HG02885 (cell line): ENCODE measurements around the gene MOCOS.

Experiments used
- ATAC-seq: cut with Tn5 transposase; IDR thresholded peaks from one replicate; pipeline ENCODE4 v1.9.1; 2021; ENCODE audit warnings: mild to moderate bottlenecking; ENCODE audit not compliant: unreplicated experiment, poor library complexity

Gene MOCOS

GRCh38 chr18:36177913-36178312 is 9.4 kb upstream of the MOCOS start:
- no peak for ATAC-seq

GRCh38 chr18:36179562-36180355 is 7.5 kb upstream of the MOCOS start:
- no peak for ATAC-seq

- no peak for ATAC-seq
These were observed 5.9 kb upstream of the MOCOS start for GRCh38 chr18:36181441-36181840.

- no peak for ATAC-seq
These were observed 5.3 kb upstream of the MOCOS start for GRCh38 chr18:36181898-36182506.

DNA sequence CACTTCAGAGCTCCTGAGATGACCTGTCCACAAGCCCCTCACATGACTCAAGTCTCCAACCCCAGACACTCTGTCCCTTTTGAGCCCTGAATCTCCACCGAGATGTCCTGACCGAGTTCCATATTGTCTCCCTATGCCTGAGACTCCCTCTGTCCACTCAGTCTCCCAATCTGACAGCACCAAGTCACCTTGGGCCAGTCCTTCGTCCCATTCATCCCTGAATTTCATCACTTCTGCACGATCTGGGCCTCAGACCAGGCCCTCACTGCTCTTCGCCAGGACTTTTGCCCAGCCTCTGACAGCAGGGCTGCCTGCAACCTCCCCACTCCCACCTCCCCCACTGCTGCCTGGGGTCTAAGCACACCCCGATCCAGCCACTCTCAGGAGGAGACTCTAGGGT is 4.3 kb upstream of the MOCOS start:
- no peak for ATAC-seq

GRCh38 chr18:36183987-36184386 is 3.3 kb upstream of the MOCOS start:
- ATAC-seq, result no peak

DNA sequence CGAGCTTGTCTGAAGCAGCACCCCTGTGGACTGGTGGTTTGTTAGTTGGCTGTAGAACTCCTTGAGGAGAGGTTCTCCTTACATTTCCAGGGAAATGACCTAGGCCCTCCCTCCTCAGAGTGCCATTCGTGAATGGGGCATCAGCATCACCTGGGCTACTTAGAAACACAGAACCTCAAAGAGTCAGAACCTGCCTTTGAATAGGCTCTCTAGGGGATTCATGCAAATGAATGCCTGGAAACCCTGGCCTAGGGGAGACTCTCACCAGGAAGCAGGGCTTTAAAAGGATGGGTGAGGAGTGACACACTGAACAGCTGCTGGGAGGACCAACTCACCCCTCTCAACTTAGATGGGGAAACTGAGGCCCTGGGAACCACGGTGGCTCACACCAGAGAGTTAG is 2.1 kb upstream of the MOCOS start:
- no peak for ATAC-seq

GRCh38 chr18:36185901-36186460 is 1.3 kb upstream of the MOCOS start:
- no peak for ATAC-seq

- no peak for ATAC-seq
These were observed 670 bp upstream of the MOCOS start for GRCh38 chr18:36186461-36187192.

DNA sequence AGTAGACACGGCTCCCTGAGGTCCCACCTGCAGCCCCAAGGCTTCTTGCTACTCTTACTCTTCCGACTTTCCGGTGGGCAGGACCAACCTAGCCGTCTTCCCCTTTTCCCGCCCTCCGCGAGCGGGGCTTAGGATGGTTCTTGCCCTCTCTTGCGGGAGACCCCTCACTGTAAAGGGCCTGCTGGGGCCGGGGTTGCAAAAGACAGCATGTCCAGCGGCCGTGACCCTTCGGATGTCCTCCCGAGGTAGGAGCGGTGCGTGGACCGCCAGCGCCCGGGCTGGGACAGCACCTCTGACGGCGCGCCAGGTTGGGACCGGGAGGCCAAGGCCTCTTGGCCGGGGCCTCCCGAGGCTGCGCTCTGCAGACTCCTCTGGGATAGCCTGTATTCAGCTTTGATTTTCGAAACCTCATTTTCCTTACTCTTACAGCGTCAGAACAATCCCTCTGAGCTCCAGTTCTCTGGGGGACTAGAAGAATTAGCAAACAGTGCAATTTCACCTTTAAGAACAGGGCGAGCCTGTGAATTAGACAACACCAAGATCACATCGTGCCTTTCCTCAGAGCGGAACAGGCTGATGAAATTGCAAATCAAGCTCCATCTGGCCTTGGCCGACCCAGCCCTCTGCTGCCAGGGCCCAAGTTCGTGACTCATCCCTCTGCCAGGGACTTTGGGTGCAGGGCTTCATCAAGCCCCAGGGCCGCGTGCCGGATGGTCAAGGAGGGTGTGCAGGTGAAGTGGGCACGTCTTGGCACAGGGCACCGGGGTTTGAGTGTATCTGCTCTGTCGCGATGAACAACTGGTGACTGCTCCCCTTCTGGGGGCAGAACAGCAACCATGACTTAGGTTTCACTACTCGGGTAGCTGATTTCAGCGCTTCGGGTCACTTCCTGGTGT is 777 bp downstream of the MOCOS start:
- ATAC-seq, result peak; percentile 25

DNA sequence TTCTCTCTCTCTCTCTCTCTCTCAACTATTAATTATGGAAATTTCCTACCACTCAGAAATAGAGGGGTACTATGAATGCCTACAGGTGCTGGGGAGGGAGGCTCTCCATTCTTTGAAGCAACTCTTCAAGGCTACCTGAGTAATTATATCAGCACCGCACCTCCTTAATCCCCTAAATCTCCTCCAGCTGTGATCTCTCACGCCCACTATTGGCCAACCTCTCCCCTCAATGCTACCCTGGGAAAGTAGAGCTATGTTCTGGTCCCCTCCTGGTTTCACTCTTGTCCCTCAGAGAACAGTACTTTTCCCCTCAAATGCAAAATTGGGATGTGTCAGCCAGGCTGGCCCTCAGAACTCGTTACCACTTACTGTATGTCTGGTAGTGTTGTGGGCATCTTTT is 1.6 kb downstream of the MOCOS start:
- ATAC-seq, result no peak

DNA sequence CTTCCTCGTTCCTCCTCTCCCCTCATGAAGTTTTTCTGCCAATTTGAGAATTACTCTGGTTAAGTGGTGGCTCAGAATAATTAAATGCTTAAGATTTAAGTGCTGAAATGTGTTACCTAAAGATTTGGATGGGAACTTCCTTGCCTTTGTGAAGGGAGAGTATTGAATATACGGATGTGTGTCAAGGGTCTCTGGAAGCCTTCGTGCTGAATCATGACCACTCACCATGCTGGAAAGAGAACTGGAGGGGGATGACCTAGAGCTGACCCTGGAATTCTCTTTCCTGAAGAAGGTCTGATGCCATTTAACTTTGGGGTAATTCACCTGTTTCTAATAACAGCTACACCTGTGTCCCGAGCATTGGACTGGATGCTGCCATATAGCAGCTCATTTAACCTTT is 2.2 kb downstream of the MOCOS start:
- no peak for ATAC-seq

- no peak for ATAC-seq
These were observed 4.0 kb downstream of the MOCOS start for GRCh38 chr18:36191286-36191685.

- ATAC-seq, result no peak
These were observed 4.4 kb downstream of the MOCOS start for GRCh38 chr18:36191711-36192110.

DNA sequence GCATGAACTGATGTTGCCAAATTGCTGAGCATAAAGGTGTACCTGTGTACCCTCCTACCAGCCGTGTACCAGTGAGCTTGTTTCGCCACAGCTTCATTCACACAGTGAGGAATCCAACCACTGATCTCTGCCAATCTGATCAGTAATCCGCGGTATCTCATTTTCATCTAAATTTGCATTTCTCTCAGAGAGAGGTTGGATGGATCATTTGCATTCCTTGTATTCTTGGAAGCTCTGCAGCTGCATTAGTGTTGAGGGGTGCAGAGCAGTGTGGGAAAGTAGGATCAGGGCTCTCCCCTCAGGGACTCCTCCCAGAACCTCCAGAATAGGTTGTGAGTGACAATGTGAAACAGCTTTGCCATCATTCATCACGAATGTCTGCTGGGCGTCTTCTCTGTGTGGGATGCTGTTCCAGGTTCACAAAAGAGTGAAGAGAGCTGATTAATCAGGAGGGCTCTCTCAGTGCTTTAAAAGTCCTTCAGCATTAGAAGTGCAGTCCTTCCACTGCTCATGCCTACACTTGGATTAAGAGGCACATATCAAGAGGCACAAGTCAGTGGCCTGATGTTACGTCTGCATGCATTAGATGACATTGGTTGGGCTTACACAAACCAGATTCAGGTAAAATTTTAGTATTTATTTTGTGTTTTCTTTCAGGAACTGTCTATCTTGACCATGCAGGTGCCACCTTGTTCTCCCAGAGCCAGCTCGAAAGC is 7.5 kb downstream of the MOCOS start:
- ATAC-seq, result no peak

GRCh38 chr18:36195427-36196122 is 8.3 kb downstream of the MOCOS start:
- no peak for ATAC-seq

GRCh38 chr18:36196238-36196995 is 9.1 kb downstream of the MOCOS start:
- no peak for ATAC-seq

DNA sequence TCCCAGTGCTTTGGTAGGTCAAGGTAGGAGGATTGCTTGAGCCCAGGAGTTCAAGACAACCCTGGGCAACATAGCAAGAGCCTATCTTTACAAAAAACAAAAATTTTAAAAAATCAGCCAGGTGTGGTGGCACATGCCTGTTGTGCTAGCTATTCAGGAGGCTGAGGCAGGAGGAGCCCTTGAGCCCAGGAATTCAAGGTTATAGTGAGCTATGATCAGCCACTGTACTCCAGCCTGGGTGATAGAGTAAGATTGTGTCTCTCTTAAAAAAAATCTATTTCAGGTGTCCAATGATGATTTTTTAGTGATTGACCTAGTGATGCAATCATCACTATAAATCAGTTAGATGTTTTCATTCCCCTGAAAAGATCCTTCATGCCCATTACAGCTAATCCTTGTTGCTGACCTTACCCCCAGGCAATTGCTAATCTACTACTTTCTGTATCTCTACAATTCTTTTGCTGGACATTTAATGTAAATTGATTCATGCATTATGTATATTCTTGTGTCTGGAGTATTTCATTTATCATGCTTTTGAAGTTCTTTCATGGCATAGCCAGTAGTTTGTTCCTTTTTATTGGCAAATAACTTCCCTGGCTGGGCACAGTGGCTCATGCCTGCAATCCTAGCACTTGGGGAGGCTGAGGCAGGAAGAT is 10.3 kb downstream of the MOCOS start:
- no peak for ATAC-seq
